CMK (cell line): ENCODE data around the gene RALGAPA1.
A peak's percentile ranks its signal among the peaks of the same experiment; 100 is the strongest.
"Not testable (repeated sequence)": the region's sequence is repeated elsewhere in the genome, so short reads cannot be mapped to it uniquely, and the experiment has no call there.

ENCODE experiments used
- DNase-seq: peaks from one replicate; pipeline ENCODE4 v3.0.0-alpha.2; 2010; ENCODE audit warnings: low read depth

RALGAPA1 gene

GRCh38 chr14:35808638-35809563, at the start of gene RALGAPA1:
TSS of gene RALGAPA1 (minus strand) at chr14:35809295. CDS start at chr14:35808835, 460 bp downstream.
- peak; percentile 83 for DNase-seq

GRCh38 chr14:35858521-35859209, 49.6 kb upstream of the RALGAPA1 start:
- DNase-seq = no peak

- no peak for DNase-seq
Observed at GRCh38 chr14:35855876-35856481, 46.9 kb upstream of the RALGAPA1 start.

GRCh38 chr14:35854696-35855270, 45.7 kb upstream of the RALGAPA1 start:
- DNase-seq = no peak

- DNase-seq = no peak
Observed at GRCh38 chr14:35853225-35853624, 44.1 kb upstream of the RALGAPA1 start.

- no peak for DNase-seq
Observed at GRCh38 chr14:35851823-35852222, 42.7 kb upstream of the RALGAPA1 start.

- no peak for DNase-seq
Observed at GRCh38 chr14:35849122-35849521, 40.0 kb upstream of the RALGAPA1 start.

GRCh38 chr14:35847636-35848035, 38.5 kb upstream of the RALGAPA1 start:
- no peak for DNase-seq

GRCh38 chr14:35844494-35844893, 35.4 kb upstream of the RALGAPA1 start:
- no peak for DNase-seq

- not testable (repeated sequence) for DNase-seq
Observed at GRCh38 chr14:35842245-35842644, 33.1 kb upstream of the RALGAPA1 start.

GRCh38 chr14:35841704-35842103, 32.6 kb upstream of the RALGAPA1 start:
- DNase-seq = not testable (repeated sequence)

GRCh38 chr14:35835208-35835982, 26.3 kb upstream of the RALGAPA1 start:
- DNase-seq = no peak

- DNase-seq = no peak
Observed at GRCh38 chr14:35829449-35829848, 20.4 kb upstream of the RALGAPA1 start.

GRCh38 chr14:35827678-35828472, 18.8 kb upstream of the RALGAPA1 start:
- no peak for DNase-seq

- DNase-seq = no peak
Observed at GRCh38 chr14:35826952-35827416, 17.9 kb upstream of the RALGAPA1 start.

GRCh38 chr14:35826218-35826951, 17.3 kb upstream of the RALGAPA1 start, which contains the start of gene BRMS1L:
TSS of gene BRMS1L (plus strand) at chr14:35826338. CDS start at chr14:35826517, 179 bp downstream.
- DNase-seq = peak; percentile 91

- no peak for DNase-seq
Observed at GRCh38 chr14:35825968-35826217, 16.8 kb upstream of the RALGAPA1 start.

GRCh38 chr14:35824446-35825165, 15.5 kb upstream of the RALGAPA1 start:
- not testable (repeated sequence) for DNase-seq

GRCh38 chr14:35822501-35822900, 13.4 kb upstream of the RALGAPA1 start:
- no peak for DNase-seq
